ENCODE data around the gene RHCE.
"Not testable (repeated sequence)": the region's sequence is repeated elsewhere in the genome, so short reads cannot be mapped to it uniquely, and the experiment has no call there.

The RHCE gene

GRCh38 chr1:25420715-25421114 is at the start of gene RHCE:
Gene RHCE, minus strand, starts transcription at chr1:25420825. Its CDS starts 39 bp downstream, at chr1:25420786.
- not testable (repeated sequence) for DNase-seq

GRCh38 chr1:25469177-25469576 is 48.6 kb upstream of the RHCE start:
- DNase-seq = no peak

- DNase-seq = no peak
Observed at GRCh38 chr1:25468033-25468432, 47.4 kb upstream of the RHCE start.

GRCh38 chr1:25467616-25468015 is 47.0 kb upstream of the RHCE start:
- no peak for DNase-seq

- DNase-seq = no peak
Observed at GRCh38 chr1:25467193-25467592, 46.6 kb upstream of the RHCE start.

GRCh38 chr1:25462732-25463131 is 42.1 kb upstream of the RHCE start:
- no peak for DNase-seq

- DNase-seq = no peak
Observed at GRCh38 chr1:25461849-25462248, 41.2 kb upstream of the RHCE start.

GRCh38 chr1:25460816-25461215 is 40.2 kb upstream of the RHCE start:
- not testable (repeated sequence) for DNase-seq

- DNase-seq = no peak
Observed at GRCh38 chr1:25460020-25460419, 39.4 kb upstream of the RHCE start.

- no peak for DNase-seq
Observed at GRCh38 chr1:25458541-25459298, 38.1 kb upstream of the RHCE start.

- DNase-seq = no peak
Observed at GRCh38 chr1:25456502-25456901, 35.9 kb upstream of the RHCE start.

- no peak for DNase-seq
Observed at GRCh38 chr1:25451908-25452307, 31.3 kb upstream of the RHCE start.

GRCh38 chr1:25450891-25451290 is 30.3 kb upstream of the RHCE start:
- DNase-seq = no peak

- no peak for DNase-seq
Observed at GRCh38 chr1:25447547-25447946, 26.9 kb upstream of the RHCE start.

GRCh38 chr1:25445993-25446538 is 25.4 kb upstream of the RHCE start:
- no peak for DNase-seq

- DNase-seq = not testable (repeated sequence)
Observed at GRCh38 chr1:25444604-25445003, 24.0 kb upstream of the RHCE start.

GRCh38 chr1:25443030-25443699 is 22.5 kb upstream of the RHCE start:
- no peak for DNase-seq

GRCh38 chr1:25442178-25442577 is 21.6 kb upstream of the RHCE start:
- DNase-seq = no peak

- no peak for DNase-seq
Observed at GRCh38 chr1:25439287-25439686, 18.7 kb upstream of the RHCE start.

GRCh38 chr1:25437672-25438071 is 17.0 kb upstream of the RHCE start:
- DNase-seq = no peak

- no peak for DNase-seq
Observed at GRCh38 chr1:25435397-25436108, 14.9 kb upstream of the RHCE start.

GRCh38 chr1:25433389-25434186 is 13.0 kb upstream of the RHCE start:
- no peak for DNase-seq

All from NCI-H146 (cell line).